Glutamatergic neuron (in vitro differentiated cells): ENCODE measurements around the gene HIGD2A. TPM values are rescaled to one million over a fixed set of nuclear protein-coding genes. Genes with fewer than 3 reads are reported as not detected.

Experiments used
- DNase-seq: peaks from one replicate; pipeline ENCODE4 v3.0.0; 2022
- H3K27ac Mint-ChIP-seq: one replicate; pipeline ENCODE4 v1.8.0; 2020; ENCODE audit warnings: mild to moderate bottlenecking, mixed read lengths, inconsistent platforms; ENCODE audit not compliant: unreplicated experiment
- H3K27me3 Mint-ChIP-seq: one replicate; pipeline ENCODE4 v1.8.0; 2020; ENCODE audit warnings: mild to moderate bottlenecking, moderate library complexity, mixed read lengths, inconsistent platforms; ENCODE audit not compliant: unreplicated experiment
- H3K36me3 Mint-ChIP-seq: one replicate; pipeline ENCODE4 v1.8.0; 2020; ENCODE audit warnings: mild to moderate bottlenecking, mixed read lengths, inconsistent platforms; ENCODE audit not compliant: unreplicated experiment
- H3K4me1 Mint-ChIP-seq: one replicate; pipeline ENCODE4 v1.8.0; 2020; ENCODE audit warnings: mild to moderate bottlenecking, low read depth, mixed read lengths, inconsistent platforms; ENCODE audit not compliant: unreplicated experiment
- H3K4me3 Mint-ChIP-seq: one replicate; pipeline ENCODE4 v1.8.0; 2020; ENCODE audit warnings: mild to moderate bottlenecking, mixed read lengths, inconsistent platforms; ENCODE audit not compliant: unreplicated experiment
- H3K9me3 Mint-ChIP-seq: one replicate; pipeline ENCODE4 v1.8.0; 2020; ENCODE audit warnings: mild to moderate bottlenecking, moderate library complexity, mixed read lengths, inconsistent platforms; ENCODE audit not compliant: unreplicated experiment
- total RNA-seq: library from RNA; stranded (reverse); fragmentation: NEBNext Ultra II Directional; extraction: Animal tissue kit (Norgen Biotek cat#: 25700); gene quantifications from one replicate; pipeline ENCODE4 v1.2.1, GENCODE V29; 2021; ENCODE audit not compliant: unreplicated experiment
- TF ChIP-seq, protein P1 (sequence below): fragments of 200-600 bp; sonication (generic); IDR thresholded peaks from one replicate; pipeline ENCODE4 v1.5.0; 2021; ENCODE audit not compliant: partially characterized antibody, unreplicated experiment

The HIGD2A gene
- total RNA-seq, 1 donor from 2014 or later, result 103 TPM

DNA sequence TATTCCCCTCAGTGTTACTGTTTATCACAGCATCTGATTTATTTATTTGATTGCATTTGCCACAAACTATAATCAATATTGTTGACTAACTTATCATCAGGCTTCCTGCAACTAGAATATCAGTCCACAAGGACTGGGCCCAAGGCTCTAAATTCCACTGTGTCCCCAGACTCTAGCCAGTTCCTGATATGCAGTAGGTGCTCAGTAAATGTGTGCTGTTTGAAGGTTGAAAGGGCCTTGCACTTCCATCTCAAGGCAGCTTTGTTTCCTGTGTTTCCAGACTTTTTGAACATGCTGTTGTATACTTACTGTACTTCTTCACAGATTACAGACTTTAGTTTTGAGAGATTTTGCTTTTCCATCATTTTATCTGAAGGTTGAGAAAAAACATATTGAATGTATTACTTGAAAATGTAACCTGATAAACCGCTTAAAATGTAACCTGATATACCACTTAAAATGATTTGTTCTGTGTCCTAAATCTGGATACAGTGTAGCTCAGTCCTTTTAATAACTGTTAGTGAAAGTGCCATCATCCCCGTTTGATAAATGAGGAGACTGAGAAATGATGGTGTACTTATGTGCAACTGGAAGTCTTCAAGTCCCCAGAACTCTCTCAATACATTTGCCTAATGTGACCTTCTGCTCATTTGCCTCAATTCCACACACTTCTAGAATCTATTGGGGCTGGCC, 45.6 kb upstream of the HIGD2A start:
- no peaks in the 10 kb centered on the region for H3K4me1 Mint-ChIP-seq
- H3K4me3 Mint-ChIP-seq, result no peak overlapping the region
- H3K27ac Mint-ChIP-seq, result no peak overlapping the region
- DNase-seq, result no peak
- TF ChIP-seq, protein P1, sequence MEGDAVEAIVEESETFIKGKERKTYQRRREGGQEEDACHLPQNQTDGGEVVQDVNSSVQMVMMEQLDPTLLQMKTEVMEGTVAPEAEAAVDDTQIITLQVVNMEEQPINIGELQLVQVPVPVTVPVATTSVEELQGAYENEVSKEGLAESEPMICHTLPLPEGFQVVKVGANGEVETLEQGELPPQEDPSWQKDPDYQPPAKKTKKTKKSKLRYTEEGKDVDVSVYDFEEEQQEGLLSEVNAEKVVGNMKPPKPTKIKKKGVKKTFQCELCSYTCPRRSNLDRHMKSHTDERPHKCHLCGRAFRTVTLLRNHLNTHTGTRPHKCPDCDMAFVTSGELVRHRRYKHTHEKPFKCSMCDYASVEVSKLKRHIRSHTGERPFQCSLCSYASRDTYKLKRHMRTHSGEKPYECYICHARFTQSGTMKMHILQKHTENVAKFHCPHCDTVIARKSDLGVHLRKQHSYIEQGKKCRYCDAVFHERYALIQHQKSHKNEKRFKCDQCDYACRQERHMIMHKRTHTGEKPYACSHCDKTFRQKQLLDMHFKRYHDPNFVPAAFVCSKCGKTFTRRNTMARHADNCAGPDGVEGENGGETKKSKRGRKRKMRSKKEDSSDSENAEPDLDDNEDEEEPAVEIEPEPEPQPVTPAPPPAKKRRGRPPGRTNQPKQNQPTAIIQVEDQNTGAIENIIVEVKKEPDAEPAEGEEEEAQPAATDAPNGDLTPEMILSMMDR, result no peak
- peaks cover under 1% of the 10 kb centered on the region for H3K36me3 Mint-ChIP-seq
- H3K27me3 Mint-ChIP-seq, result peaks cover 2% of the 10 kb centered on the region
- no peaks in the 10 kb centered on the region for H3K9me3 Mint-ChIP-seq

DNA sequence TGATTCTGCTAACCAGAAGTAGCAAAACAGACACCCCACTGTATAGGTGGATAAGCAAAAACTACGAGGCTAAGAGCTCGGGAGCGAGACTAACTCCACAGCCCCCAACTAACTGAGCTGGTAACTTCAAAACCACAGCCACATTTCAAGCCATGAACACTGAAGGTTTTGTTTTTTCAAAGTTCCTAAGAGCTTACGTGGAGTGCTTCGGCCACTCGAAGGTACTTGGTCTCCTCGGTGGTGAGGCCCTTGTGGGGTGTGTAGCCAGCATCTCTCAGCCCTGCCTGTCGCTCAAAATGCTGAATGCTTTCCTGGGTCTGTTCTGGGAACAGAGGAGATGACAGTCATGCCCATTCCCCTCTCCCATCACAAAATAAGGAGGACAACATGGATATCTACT, 38.1 kb upstream of the HIGD2A start:
- Mint-ChIP-seq H3K27ac (no peak overlapping the region), H3K4me3 (no peak overlapping the region), H3K9me3 (peaks cover 5% of the 10 kb centered on the region), H3K27me3 (no peaks in the 10 kb centered on the region), H3K4me1 (peaks cover 7% of the 10 kb centered on the region), H3K36me3 (peaks cover 10% of the 10 kb centered on the region)
- no peak for DNase-seq
- TF ChIP-seq, protein P1, result no peak

DNA sequence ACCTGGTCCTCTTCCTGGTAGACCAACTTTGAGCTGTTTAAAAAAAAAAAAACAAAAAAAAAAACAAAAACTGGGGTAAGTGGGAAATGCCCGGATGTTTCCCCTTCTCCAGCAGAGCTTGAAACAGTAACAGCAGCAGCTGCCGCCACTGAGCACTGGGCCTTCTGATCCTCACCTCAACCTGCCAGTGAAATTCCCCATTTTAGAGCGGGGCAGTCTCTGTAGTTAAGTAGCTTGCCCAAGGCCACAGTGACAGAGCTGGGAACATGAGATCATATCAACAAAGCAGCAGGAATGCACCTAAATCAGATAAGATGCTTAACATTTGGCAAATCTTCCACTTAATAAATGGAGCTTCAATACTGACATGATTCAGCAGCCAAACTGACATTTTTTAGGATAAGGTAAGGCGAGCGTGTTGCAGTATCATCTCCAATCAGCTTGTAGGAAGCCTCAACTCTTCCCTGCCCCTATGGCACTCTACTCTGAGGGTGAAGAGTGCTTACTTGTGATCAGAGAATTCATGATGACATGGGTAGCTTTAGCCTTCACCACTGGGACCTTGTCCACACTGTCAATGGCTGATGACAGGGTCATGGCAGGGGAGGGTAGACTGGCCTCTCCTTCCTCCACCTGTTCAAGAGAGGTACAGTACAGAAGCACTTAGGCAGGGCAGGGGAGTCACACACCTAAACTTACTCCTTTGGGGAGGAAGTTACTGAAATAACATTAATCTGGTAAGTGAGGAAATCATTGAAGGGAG, 36.3 kb upstream of the HIGD2A start:
- peaks cover 13% of the 10 kb centered on the region for H3K4me1 Mint-ChIP-seq
- DNase-seq, result no peak
- H3K27me3 Mint-ChIP-seq, result no peaks in the 10 kb centered on the region
- TF ChIP-seq, protein P1, result no peak
- H3K9me3 Mint-ChIP-seq, result peaks cover 5% of the 10 kb centered on the region
- peaks cover 10% of the 10 kb centered on the region for H3K36me3 Mint-ChIP-seq
- no peak overlapping the region for H3K27ac Mint-ChIP-seq
- no peak overlapping the region for H3K4me3 Mint-ChIP-seq

DNA sequence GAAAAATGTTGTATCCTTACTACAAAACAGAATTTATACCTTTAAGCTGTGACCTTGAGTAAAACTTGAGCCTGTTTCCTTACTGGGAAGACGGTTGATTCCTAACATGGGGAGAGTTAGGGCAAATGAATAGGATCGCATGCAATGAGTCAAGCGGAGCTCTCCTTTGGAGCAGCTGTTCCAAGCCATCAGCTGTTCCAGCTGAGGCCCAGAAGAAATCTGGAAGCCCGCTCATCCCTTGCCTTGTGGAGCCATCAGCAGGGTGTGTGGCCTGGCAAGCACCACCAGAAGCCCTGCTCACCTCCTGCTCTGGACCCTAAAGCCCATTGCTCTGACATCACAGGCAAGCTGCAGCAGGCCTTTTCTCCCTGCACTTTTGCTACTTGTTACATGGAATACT, 35.0 kb upstream of the HIGD2A start:
- H3K27ac Mint-ChIP-seq, result no peak overlapping the region
- H3K27me3 Mint-ChIP-seq, result no peaks in the 10 kb centered on the region
- H3K4me3 Mint-ChIP-seq, result no peak overlapping the region
- TF ChIP-seq, protein P1, result no peak
- H3K4me1 Mint-ChIP-seq, result peaks cover 17% of the 10 kb centered on the region
- DNase-seq, result no peak
- peaks cover 4% of the 10 kb centered on the region for H3K36me3 Mint-ChIP-seq
- H3K9me3 Mint-ChIP-seq, result no peaks in the 10 kb centered on the region
